OCI-LY7 (cell line): ENCODE measurements around the gene CARD10.

ENCODE experiments used
- EZH2phosphoT487 ChIP-seq: fragments of 200-600 bp; sonication (generic); IDR thresholded peaks from 2 replicates; pipeline ENCODE4 v1.6.1; 2018; ENCODE audit warnings: low read depth, borderline replicate concordance, mild to moderate bottlenecking, mixed run types, antibody characterized with exemption, low read length, moderate library complexity, mixed read lengths
- TF ChIP-seq, protein P1 (sequence below): fragments of 200-600 bp; sonication (generic); conservative IDR thresholded peaks from 2 replicates; pipeline ENCODE4 v1.5.1; 2014; ENCODE audit warnings: mild to moderate bottlenecking, antibody characterized with exemption, low read length, moderate library complexity, mixed read lengths

DNA sequence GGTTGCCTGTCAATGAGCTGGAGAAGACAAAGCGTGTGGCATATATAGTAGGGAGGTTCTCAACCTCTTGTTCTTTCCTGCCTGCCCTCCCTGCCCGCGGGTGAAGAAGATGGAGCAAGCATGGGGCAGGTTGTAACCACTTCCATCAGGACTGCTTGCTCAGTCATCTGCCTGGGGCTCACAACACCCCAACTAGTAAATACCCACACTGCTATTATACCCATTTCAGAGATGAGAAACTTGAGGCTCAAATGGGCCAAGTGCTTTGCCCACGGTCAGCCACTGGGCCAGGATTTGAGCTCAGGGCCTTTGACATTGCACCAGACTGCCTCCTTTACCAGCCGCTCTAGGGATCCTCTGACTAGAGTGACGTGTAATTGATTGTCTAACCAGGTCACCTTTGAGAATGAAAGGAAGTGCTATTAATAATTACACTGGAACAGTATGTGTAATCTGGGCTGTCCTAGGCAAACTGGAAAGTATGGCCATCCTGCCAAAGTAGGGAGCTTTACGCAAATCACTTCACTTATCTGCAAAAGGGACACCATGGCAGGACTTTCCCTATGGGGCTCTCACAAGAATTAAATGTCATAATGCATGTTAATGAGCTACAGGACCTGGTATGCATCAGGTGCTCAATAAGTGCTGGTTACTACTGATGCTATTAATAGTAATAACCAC is 38.2 kb upstream of the CARD10 start:
- TF ChIP-seq, protein P1, sequence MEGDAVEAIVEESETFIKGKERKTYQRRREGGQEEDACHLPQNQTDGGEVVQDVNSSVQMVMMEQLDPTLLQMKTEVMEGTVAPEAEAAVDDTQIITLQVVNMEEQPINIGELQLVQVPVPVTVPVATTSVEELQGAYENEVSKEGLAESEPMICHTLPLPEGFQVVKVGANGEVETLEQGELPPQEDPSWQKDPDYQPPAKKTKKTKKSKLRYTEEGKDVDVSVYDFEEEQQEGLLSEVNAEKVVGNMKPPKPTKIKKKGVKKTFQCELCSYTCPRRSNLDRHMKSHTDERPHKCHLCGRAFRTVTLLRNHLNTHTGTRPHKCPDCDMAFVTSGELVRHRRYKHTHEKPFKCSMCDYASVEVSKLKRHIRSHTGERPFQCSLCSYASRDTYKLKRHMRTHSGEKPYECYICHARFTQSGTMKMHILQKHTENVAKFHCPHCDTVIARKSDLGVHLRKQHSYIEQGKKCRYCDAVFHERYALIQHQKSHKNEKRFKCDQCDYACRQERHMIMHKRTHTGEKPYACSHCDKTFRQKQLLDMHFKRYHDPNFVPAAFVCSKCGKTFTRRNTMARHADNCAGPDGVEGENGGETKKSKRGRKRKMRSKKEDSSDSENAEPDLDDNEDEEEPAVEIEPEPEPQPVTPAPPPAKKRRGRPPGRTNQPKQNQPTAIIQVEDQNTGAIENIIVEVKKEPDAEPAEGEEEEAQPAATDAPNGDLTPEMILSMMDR: no peak
- TF ChIP-seq EZH2phosphoT487: no peak
